ENCODE results near the gene GUCA2A.

The GUCA2A gene

GRCh38 chr1:42142894-42143675 is 21.5 kb downstream of the GUCA2A start:
- DNase-seq = peak in 1 of 42 donors; percentile 10
- intact Hi-C loops (cut with DNase I) = no loop called here

GRCh38 chr1:42141978-42142377 is 22.6 kb downstream of the GUCA2A start:
- intact Hi-C loops (cut with DNase I) = no loop called here
- peak in 1 of 42 donors; percentile 12 for DNase-seq

- DNase-seq = peak in 1 of 42 donors; percentile 12
- intact Hi-C loops (cut with DNase I) = no loop called here
Measured at GRCh38 chr1:42140191-42140590, 24.4 kb downstream of the GUCA2A start.

- intact Hi-C loops (cut with DNase I) = no loop called here
- DNase-seq = no peak
Measured at GRCh38 chr1:42139444-42139843, 25.1 kb downstream of the GUCA2A start.

- intact Hi-C loops (cut with DNase I) = no loop called here
- DNase-seq = no peak
Measured at GRCh38 chr1:42138586-42138985, 26.0 kb downstream of the GUCA2A start.

- no peak for DNase-seq
Measured at GRCh38 chr1:42137766-42138165, 26.8 kb downstream of the GUCA2A start.

GRCh38 chr1:42136466-42136865 is 28.1 kb downstream of the GUCA2A start:
- intact Hi-C loops (cut with DNase I) = no loop called here
- peak in 1 of 42 donors; percentile 24 for DNase-seq

More at GRCh38 chr1:42137766-42138165, 26.8 kb downstream of the GUCA2A start:
- intact Hi-C loops (cut with DNase I) = no loop called here

GRCh38 chr1:42135426-42135825 is 29.1 kb downstream of the GUCA2A start:
- intact Hi-C loops (cut with DNase I) = no loop called here
- no peak for DNase-seq

GRCh38 chr1:42133809-42134526 is 30.6 kb downstream of the GUCA2A start:
- intact Hi-C loops (cut with DNase I) = no loop called here
- no peak for DNase-seq

- DNase-seq = no peak
- intact Hi-C loops (cut with DNase I) = no loop called here
Measured at GRCh38 chr1:42133390-42133789, 31.2 kb downstream of the GUCA2A start.

GRCh38 chr1:42130061-42130660 is 34.4 kb downstream of the GUCA2A start:
- intact Hi-C loops (cut with DNase I) = no loop called here
- no peak for DNase-seq

GRCh38 chr1:42128964-42129363 is 35.6 kb downstream of the GUCA2A start:
- intact Hi-C loops (cut with DNase I) = no loop called here
- peak in 27 of 42 donors; percentile 8 to 79 (median 34) for DNase-seq

GRCh38 chr1:42128499-42128898 is 36.0 kb downstream of the GUCA2A start:
- no peak for DNase-seq
- intact Hi-C loops (cut with DNase I) = no loop called here

GRCh38 chr1:42127767-42128166 is 36.8 kb downstream of the GUCA2A start:
- DNase-seq = no peak
- intact Hi-C loops (cut with DNase I) = no loop called here

- intact Hi-C loops (cut with DNase I) = no loop called here
- DNase-seq = no peak
Measured at GRCh38 chr1:42125552-42125951, 39.0 kb downstream of the GUCA2A start.

GRCh38 chr1:42122408-42122807 is 42.1 kb downstream of the GUCA2A start:
- intact Hi-C loops (cut with DNase I) = no loop called here
- DNase-seq = no peak

- intact Hi-C loops (cut with DNase I) = no loop called here
- DNase-seq = no peak
Measured at GRCh38 chr1:42118125-42118524, 46.4 kb downstream of the GUCA2A start.

GRCh38 chr1:42117214-42117613 is 47.3 kb downstream of the GUCA2A start:
- no peak for DNase-seq
- intact Hi-C loops (cut with DNase I) = no loop called here

GRCh38 chr1:42114229-42114628 is 50.3 kb downstream of the GUCA2A start:
- intact Hi-C loops (cut with DNase I) = no loop called here
- no peak for DNase-seq
